ENCODE measurements around the gene C2orf78. TPM values are rescaled to one million over a fixed set of nuclear protein-coding genes. Genes with fewer than 3 reads are reported as not detected.
"Not testable (repeated sequence)": the region's sequence is repeated elsewhere in the genome, so short reads cannot be mapped to it uniquely, and the experiment has no call there.

The C2orf78 gene
- polyA plus RNA-seq (2012; ENCODE audit: low read depth, missing spikeins) = 0.09 TPM

- FAIRE-seq = not testable (repeated sequence)
Measured at GRCh38 chr2:73783883-73784282, at the start of gene C2orf78. TSS of gene C2orf78 (plus strand) at chr2:73784183. CDS start at chr2:73784310, 127 bp downstream.

GRCh38 chr2:73736378-73736777, 47.6 kb upstream of the C2orf78 start:
- FAIRE-seq (peak; percentile 16), DNase-seq (ENCODE audit: insufficient read length, low spot score) (no peak)
- TF ChIP-seq SPI1 (IDR thresholded peaks at IDR 0.05; ENCODE audit: low read depth, low read length) = no peak
- TF ChIP-seq POLR2A (IDR thresholded peaks at IDR 0.05; ENCODE audit: low read depth, low read length) = no peak
- no peak for TF ChIP-seq POLR2AphosphoS5 (IDR thresholded peaks at IDR 0.05; ENCODE audit: low read depth, low read length)
- TF ChIP-seq PAX5 (IDR thresholded peaks at IDR 0.05; ENCODE audit: insufficient read depth, low read length, severe bottlenecking) = no peak
- TF ChIP-seq TAF1 (IDR thresholded peaks at IDR 0.05; ENCODE audit: low read depth, low read length) = no peak
- TF ChIP-seq POU2F2 (IDR thresholded peaks at IDR 0.05; ENCODE audit: low read depth, low read length) = no peak

More at GRCh38 chr2:73783883-73784282, at the start of gene C2orf78:
- not testable (repeated sequence) for DNase-seq (ENCODE audit: insufficient read length, low spot score)

DNA sequence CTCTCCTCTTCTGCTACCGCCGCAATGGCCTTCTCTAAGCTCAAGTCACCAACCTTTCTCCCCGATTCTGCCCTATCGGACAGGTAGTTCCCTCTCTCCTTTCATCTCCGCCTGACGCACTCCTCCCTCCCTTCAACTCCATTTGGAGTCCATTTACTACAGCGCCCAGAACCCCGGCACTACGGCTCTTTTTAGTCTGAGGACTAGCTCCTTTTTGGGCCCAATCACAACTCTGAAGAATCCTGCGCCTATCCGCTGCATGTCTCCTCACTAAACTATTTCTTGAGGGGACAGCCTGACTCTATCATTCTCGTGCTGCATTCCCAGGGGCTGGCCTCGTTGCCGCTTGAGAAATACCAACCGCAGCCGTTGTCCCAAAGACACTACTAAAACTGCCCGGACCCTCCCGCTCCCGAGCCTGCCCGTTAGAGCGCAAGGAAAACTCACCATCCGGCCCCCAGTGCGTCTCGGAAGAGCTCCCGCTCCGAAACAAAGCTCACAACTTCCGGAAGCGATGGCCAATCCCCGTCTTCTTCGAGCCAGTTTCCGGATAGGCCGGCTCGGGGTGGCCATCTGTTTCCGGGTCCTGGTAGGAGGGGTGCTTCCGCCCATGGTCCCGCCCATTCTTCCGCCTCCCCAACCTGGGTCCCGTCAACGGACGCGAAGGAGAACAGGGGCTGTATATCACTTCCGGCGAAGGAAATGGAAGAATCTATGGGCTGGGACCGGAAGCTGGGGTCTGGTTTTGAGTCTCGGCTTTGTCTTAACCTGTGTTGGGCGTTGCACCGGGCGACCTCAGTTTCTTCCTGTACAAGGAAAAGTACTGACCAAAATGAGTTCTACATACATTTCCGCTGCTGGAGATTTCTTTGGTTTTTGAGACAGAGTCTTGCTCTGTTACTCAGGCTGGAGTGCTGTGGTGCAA, 46.9 kb upstream of the C2orf78 start, which contains the start of gene TPRKB:
TSS of gene TPRKB (minus strand) at position 491 of the 925 bp plus-strand sequence. CDS start 2,776 bp downstream, outside the sequence.
- no peak for TF ChIP-seq PAX5 (IDR thresholded peaks at IDR 0.05; ENCODE audit: insufficient read depth, low read length, severe bottlenecking)
- peak; percentile 85 for TF ChIP-seq POLR2AphosphoS5 (IDR thresholded peaks at IDR 0.05; ENCODE audit: low read depth, low read length)
- TF ChIP-seq SPI1 (IDR thresholded peaks at IDR 0.05; ENCODE audit: low read depth, low read length) = no peak; the same call in 1 of the 2 replicates
- peak; percentile 71 for TF ChIP-seq POLR2A (IDR thresholded peaks at IDR 0.05; ENCODE audit: low read depth, low read length)
- peak; percentile 83; the same call in 1 of the 2 replicates for TF ChIP-seq TAF1 (IDR thresholded peaks at IDR 0.05; ENCODE audit: low read depth, low read length)
- no peak for TF ChIP-seq POU2F2 (IDR thresholded peaks at IDR 0.05; ENCODE audit: low read depth, low read length)
- DNase-seq (ENCODE audit: insufficient read length, low spot score) (peak; percentile 94), FAIRE-seq (peak; percentile 95)

GRCh38 chr2:73739101-73739500, 44.9 kb upstream of the C2orf78 start:
- TF ChIP-seq PAX5 (IDR thresholded peaks at IDR 0.05; ENCODE audit: insufficient read depth, low read length, severe bottlenecking) (no peak), POU2F2 (IDR thresholded peaks at IDR 0.05; ENCODE audit: low read depth, low read length) (no peak), SPI1 (IDR thresholded peaks at IDR 0.05; ENCODE audit: low read depth, low read length) (no peak), POLR2AphosphoS5 (IDR thresholded peaks at IDR 0.05; ENCODE audit: low read depth, low read length) (no peak), TAF1 (IDR thresholded peaks at IDR 0.05; ENCODE audit: low read depth, low read length) (no peak), POLR2A (IDR thresholded peaks at IDR 0.05; ENCODE audit: low read depth, low read length) (no peak)
- FAIRE-seq (no peak), DNase-seq (ENCODE audit: insufficient read length, low spot score) (no peak)

- DNase-seq (ENCODE audit: insufficient read length, low spot score) = no peak
- FAIRE-seq = no peak
- TF ChIP-seq POU2F2 (IDR thresholded peaks at IDR 0.05; ENCODE audit: low read depth, low read length) (no peak), POLR2AphosphoS5 (IDR thresholded peaks at IDR 0.05; ENCODE audit: low read depth, low read length) (no peak)
Measured at GRCh38 chr2:73740767-73741166, 43.2 kb upstream of the C2orf78 start.

DNA sequence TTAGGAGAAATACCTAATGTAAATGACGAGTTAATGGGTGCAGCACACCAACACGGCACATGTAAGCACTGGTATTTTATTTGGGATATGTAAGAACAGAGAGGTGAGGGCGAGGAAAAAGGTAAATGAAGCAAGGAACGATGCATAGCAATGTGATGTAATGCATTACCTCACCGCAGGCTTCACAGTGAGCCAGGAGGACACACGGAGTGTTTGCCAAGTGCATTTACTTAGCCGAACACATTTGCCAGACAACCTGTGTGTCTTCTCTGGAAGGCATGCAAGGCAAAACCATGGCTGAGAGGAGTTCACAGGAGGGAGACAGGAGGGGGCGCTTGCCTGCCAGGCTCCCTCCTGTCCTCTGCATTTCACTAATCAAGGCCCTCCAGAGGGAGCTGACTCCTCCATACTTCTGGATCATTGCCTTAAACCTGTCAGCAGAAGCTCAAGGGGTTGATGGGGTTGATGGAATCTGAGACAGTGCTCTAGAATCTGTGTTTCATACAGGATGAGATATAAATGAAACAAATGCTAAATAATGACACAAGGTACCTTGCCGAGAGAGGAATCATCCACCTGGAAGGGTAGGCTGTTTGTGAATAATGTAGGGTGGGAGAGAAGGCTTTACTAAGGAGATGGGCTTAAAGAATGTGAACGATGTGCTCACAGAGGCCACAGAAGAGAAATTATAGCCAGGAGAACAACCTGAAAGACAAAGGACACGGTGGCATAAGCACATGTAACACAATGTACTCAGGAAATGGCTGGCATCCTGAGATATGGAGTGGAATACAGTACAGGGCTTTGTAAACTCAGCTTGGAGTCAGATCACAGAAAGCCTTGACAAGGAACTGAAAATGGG, 37.7 kb upstream of the C2orf78 start:
- DNase-seq (ENCODE audit: insufficient read length, low spot score) (no peak), FAIRE-seq (no peak)
- TF ChIP-seq POLR2A (IDR thresholded peaks at IDR 0.05; ENCODE audit: low read depth, low read length) = no peak
- no peak for TF ChIP-seq POLR2AphosphoS5 (IDR thresholded peaks at IDR 0.05; ENCODE audit: low read depth, low read length)
- TF ChIP-seq SPI1 (IDR thresholded peaks at IDR 0.05; ENCODE audit: low read depth, low read length) = no peak
- no peak for TF ChIP-seq PAX5 (IDR thresholded peaks at IDR 0.05; ENCODE audit: insufficient read depth, low read length, severe bottlenecking)
- TF ChIP-seq POU2F2 (IDR thresholded peaks at IDR 0.05; ENCODE audit: low read depth, low read length) = no peak
- TF ChIP-seq TAF1 (IDR thresholded peaks at IDR 0.05; ENCODE audit: low read depth, low read length) = no peak

GRCh38 chr2:73746877-73747208, 37.1 kb upstream of the C2orf78 start:
- no peak for DNase-seq (ENCODE audit: insufficient read length, low spot score)
- TF ChIP-seq SPI1 (IDR thresholded peaks at IDR 0.05; ENCODE audit: low read depth, low read length) (no peak), TAF1 (IDR thresholded peaks at IDR 0.05; ENCODE audit: low read depth, low read length) (no peak), PAX5 (IDR thresholded peaks at IDR 0.05; ENCODE audit: insufficient read depth, low read length, severe bottlenecking) (no peak), POLR2AphosphoS5 (IDR thresholded peaks at IDR 0.05; ENCODE audit: low read depth, low read length) (no peak), POLR2A (IDR thresholded peaks at IDR 0.05; ENCODE audit: low read depth, low read length) (no peak), POU2F2 (IDR thresholded peaks at IDR 0.05; ENCODE audit: low read depth, low read length) (no peak)

DNA sequence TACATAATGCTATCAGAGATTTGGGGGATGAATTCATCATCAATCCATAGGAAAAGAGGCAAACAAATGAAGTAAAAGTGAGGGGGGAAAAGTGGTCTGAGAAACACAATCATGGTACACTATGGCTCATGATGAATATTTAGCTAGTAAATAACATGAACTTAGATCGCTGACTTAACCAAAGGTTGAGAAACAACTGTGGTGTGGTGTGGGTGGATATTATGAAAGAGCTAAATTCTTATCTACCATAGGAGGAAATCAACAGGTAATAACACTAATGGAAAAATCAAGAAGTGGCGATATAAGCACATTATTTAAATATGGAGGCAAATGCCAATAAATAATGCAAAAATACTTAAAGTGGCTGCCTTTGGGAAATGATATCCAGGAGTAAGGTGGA, 34.7 kb upstream of the C2orf78 start:
- no peak for TF ChIP-seq TAF1 (IDR thresholded peaks at IDR 0.05; ENCODE audit: low read depth, low read length)
- TF ChIP-seq SPI1 (IDR thresholded peaks at IDR 0.05; ENCODE audit: low read depth, low read length) = no peak
- no peak for TF ChIP-seq POLR2A (IDR thresholded peaks at IDR 0.05; ENCODE audit: low read depth, low read length)
- no peak for TF ChIP-seq POLR2AphosphoS5 (IDR thresholded peaks at IDR 0.05; ENCODE audit: low read depth, low read length)
- TF ChIP-seq POU2F2 (IDR thresholded peaks at IDR 0.05; ENCODE audit: low read depth, low read length) = no peak
- no peak for TF ChIP-seq PAX5 (IDR thresholded peaks at IDR 0.05; ENCODE audit: insufficient read depth, low read length, severe bottlenecking)
- DNase-seq (ENCODE audit: insufficient read length, low spot score) (no peak), FAIRE-seq (no peak)

More at GRCh38 chr2:73746877-73747208, 37.1 kb upstream of the C2orf78 start:
- FAIRE-seq = no peak

DNA sequence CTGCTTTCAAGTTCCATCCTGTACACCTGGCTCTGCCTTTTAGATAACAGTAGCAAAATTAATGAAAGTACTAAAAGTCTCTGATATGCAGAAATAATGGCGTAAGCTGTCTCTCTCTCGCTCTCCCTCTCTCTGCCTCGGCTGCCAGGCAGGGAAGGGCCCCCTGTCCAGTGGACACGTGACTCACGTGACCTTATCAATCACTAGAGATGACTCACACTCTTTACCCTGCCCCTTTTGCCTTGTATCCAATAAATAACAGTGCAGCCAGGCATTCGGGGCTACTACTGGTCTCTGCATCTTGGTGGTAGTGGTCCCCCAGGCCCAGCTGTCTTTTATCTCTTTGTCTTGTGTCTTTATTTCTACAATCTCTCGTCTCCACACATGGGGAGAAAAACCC, 29.7 kb upstream of the C2orf78 start:
- FAIRE-seq; DNase-seq (ENCODE audit: insufficient read length, low spot score): not testable (repeated sequence)

Data from GM12891 (cell line).